ENCODE results near the gene F8. TPM values are rescaled to one million over a fixed set of nuclear protein-coding genes. Genes with fewer than 3 reads are reported as not detected.

The F8 gene
- total and polyA plus RNA-seq, 9 of the 15 experiments (the other 6 are each of a cell fraction or from before 2014, with no cell fraction given) = 0.41 to 3.8 (median 0.91) TPM

- DNase-seq (ENCODE audit: extremely low read depth in 1 of 4, low spot score in 3 of 4) (no peak), ATAC-seq (peak; percentile 41; the same call in 2 of the 3 replicates), FAIRE-seq (no peak)
- Histone ChIP-seq H3K4me1 (replicated peaks in 1 of 2; ENCODE audit: control insufficient read depth in 2 of 2, insufficient read depth in 2 of 2, low read length in 2 of 2) (peaks cover 0 to 12% of the 10 kb centered on the region in 2 experiments; a peak in 2 of 5 replicates), H3K4me2 (ENCODE audit: insufficient read depth, low read length) (no peak overlapping the region), H3K27me3 (ENCODE audit: control insufficient read depth in 2 of 2, insufficient read depth in 2 of 2, low read length in 2 of 2) (no peaks in the 10 kb centered on the region), H3K9me3 (replicated peaks; ENCODE audit: control insufficient read depth, insufficient read depth, low read depth, low read length) (no peaks in the 10 kb centered on the region), H2AFZ (ENCODE audit: low read depth, low read length) (no peak overlapping the region), H3K9ac (ENCODE audit: insufficient read depth in 1 of 2, low read depth in 2 of 2, low read length in 2 of 2) (no peak overlapping the region), H3K27ac (ENCODE audit: extremely low read depth, low read depth, low read length) (peak overlapping the region; percentile 40; the same call in 1 of the 3 replicates), H3K36me3 (ENCODE audit: control insufficient read depth, insufficient read depth, low read length) (peaks cover 25% of the 10 kb centered on the region; the same call in 2 of the 3 replicates), H3K4me3 (no peak overlapping the region), H4K20me1 (replicated peaks; ENCODE audit: control insufficient read depth, insufficient read depth, low read length) (0 out of 2 replicates have a peak, but pooled peaks cover 3% of the 10 kb centered on the region), H3K9me1 (ENCODE audit: control insufficient read depth, insufficient read depth, low read length) (no peaks in the 10 kb centered on the region), H3K79me2 (ENCODE audit: control insufficient read depth, insufficient read depth, low read length) (peaks cover 34% of the 10 kb centered on the region)
- ChIA-PET POLR2A (interaction anchor here (0.5 to 1.7 kb wide), 3 partner anchors 9 to 169 kb away, joined by 3 to 4 read pairs (median 4); partner anchors contain the start of gene VBP1), CTCF (ENCODE audit: low intra/inter-chr PET ratio) (no interaction called here)
- no TSS peak for BruUV-seq (replicated peaks)
- intact Hi-C loops (cut with micrococcal nuclease) = no loop called here
- TF ChIP-seq RB1 (IDR thresholded peaks at IDR 0.05; ENCODE audit: low read depth) (no peak), MAFG (tag; conservative IDR thresholded peaks at IDR 0.05) (peak; percentile 76), FOXJ2 (tag; IDR thresholded peaks at IDR 0.05) (no peak), ZNF316 (IDR thresholded peaks at IDR 0.05) (peak; percentile 60), C11orf30 (IDR thresholded peaks at IDR 0.05; ENCODE audit: low read depth) (peak; percentile 73), MAFF (IDR thresholded peaks at IDR 0.05; ENCODE audit: low read length) (peak; percentile 35; the same call in 1 of the 2 replicates), NFE2 (IDR thresholded peaks at IDR 0.05; ENCODE audit: low read depth) (peak; percentile 78)
- whole genome bisulfite sequencing (ENCODE audit: insufficient coverage, low coverage, missing lambda C conversion rate) = 49% methylated on average over 5 of the region's 5 CpGs
- in situ Hi-C loops (cut with MboI) = no loop called here
These were observed 24.4 kb upstream of the F8 start for GRCh38 chrX:155046811-155047528.

Data from K562 (cell line).